Islet of Langerhans (tissue), 1 donor: Measurements from ENCODE around the gene DOCK2.
"Not testable (repeated sequence)": the region's sequence is repeated elsewhere in the genome, so short reads cannot be mapped to it uniquely, and the experiment has no call there.

ENCODE experiments used
- FAIRE-seq: peaks from one replicate; lab custom pipeline; 2011; peaks lifted over from hg19 to GRCh38; lab: Jason Lieb, UNC

Gene DOCK2

DNA sequence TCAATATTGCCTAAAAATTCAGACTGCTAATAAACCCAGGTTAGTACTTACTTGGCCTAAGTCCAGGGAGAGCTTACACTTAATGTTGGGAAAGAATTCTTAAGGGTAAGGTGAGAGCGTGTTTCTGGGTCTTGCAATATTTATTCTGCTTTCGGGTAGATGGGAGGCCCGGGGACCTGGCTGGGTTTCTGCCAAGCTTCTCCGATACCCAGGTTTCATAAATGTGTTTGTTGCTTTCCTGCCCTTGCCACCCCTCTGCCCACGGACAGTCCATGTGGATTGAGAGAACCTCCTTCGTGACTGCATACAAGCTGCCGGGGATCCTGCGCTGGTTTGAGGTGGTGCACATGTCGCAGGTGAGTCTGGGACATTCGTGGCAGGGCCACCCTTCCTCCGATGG, 420.2 kb downstream of the DOCK2 start:
- no peak for FAIRE-seq

DNA sequence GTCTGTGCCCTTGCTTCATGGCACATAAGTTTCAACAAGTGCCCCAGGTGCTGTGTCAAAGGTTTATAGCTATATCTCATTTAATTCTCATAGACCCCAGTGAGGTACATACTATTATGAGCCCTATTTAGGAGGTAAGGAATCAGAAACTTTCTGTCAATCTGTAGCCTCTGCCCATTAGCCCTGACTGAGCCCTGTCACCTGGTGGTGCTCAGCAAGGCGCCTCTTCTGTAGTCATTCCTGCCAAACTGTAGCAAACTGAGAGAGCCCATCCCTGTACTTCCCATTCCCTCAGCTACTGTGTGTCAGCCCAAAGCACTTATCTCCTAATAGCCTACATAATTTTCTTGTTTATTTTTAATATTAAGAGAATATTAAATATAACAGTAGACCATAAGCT, 422.1 kb downstream of the DOCK2 start:
- no peak for FAIRE-seq

DNA sequence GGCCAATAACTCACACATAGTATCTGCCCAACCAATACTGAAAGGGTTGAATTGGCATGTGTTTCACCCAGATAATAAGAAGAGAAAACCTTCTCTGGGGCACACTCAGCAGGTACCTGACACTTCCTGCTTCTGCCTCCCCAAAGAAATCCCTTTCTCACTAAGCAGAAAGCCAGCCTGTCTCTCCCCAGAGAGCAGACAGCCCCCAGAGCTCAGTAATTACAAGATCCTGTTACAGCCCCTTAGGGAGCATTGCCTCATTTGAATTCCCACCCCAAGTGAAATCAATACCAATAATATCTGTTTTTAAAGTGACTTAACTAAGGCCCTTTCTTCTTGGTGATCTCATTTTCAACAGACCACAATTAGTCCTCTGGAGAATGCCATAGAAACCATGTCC, 430.1 kb downstream of the DOCK2 start:
- no peak for FAIRE-seq

DNA sequence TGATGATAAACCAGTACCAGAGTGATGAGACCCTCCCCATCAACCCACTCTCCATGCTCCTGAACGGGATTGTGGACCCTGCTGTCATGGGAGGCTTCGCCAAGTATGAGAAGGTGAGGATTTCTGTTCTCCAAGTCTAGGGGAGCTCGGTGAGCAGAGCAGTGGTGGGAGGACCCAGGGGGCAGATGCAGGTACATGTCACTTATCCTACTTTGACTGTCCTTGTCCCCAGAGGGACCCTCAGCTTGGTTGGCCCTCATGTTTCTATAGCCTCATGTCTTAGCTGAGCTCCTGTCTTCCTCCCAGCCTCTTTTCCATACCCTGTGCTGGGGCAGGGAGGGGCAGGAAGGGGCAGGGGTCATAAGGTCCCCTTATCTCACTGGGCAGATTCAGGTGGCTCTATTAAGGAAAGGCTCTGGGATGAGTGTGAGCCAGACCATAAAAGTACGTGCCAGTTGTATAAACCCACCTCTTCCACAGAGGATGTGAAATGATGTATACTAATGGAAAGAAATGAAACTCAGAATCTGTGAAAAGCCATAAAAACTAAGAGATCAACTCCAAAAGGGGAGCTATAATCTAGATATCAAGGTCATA, 430.6 kb downstream of the DOCK2 start:
- FAIRE-seq: no peak

DNA sequence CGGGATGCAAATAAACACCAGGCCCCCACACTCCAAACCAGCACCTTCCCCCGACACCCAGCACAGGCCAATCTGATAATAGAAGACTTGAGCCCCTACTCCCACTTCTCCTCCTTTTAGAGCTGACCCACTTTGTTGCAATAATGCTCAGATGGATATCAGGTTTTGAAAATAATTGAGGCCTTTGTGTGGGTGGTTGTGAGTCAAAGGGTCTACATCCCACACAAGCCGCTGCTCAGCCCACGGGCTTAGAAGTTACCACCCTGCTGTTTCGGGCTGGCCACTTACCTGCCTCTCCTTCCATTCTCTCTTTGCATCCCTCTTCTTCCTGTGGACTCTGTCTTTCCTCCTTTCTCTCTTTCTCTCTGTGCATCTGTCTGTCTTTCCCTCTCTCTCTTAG, 432.4 kb downstream of the DOCK2 start:
- no peak for FAIRE-seq

DNA sequence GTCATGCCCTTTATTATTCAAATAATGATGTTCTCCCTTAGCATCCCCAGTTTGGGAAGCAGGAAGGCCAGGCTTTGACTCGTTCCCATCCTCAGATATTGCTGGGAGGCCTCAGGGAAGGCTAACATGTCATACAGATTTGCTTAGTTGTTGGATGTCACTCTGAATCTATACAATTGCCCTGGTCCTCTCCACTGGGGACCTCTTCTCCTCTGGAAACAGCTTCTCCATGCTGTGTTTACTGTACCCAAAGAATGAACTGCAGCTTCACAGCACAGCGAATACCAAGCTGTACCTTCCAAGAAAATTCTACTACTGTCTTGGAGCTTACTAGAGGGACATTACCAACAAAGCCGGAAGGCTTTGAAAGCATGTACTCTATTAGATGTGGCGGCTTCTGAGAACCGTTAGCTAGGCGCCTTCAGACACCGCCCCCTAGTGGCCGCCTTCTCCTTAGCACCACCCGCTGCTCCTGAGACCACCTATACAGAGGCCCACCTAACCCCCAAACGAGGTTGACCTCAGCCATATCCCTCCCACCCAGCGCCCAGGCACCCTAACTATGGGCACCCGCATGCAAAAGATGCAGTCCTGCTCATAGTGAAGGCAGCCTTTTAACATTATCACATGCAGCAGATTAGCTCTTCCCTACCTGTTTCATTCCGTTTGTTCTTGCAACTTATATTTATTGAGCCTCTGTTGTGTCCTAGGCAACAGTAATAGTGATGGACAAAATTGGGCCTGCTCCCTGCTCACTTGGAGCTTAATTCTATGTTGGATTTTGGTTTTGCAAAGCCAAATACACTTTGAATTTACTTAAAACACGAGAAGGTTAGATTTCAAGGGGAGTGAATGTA, 433.7 kb downstream of the DOCK2 start:
- no peak for FAIRE-seq

DNA sequence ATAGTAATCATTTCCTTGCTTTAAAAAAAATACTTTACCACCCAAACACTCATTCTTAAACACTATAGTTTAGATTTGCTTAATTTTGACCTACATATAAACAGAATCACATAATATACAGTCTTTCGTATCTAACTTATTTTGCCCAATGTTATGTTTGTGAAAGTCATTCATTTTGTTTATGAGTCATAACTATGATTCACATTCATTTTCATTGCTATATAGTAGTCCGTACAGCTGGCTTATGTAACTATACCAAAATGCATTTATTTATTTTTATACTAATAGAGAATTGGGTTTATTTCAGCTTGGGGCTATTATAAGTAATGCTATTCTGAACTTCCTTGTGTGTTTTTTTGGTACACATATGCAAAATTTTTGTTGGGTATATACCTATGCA, 434.7 kb downstream of the DOCK2 start:
- no peak for FAIRE-seq

DNA sequence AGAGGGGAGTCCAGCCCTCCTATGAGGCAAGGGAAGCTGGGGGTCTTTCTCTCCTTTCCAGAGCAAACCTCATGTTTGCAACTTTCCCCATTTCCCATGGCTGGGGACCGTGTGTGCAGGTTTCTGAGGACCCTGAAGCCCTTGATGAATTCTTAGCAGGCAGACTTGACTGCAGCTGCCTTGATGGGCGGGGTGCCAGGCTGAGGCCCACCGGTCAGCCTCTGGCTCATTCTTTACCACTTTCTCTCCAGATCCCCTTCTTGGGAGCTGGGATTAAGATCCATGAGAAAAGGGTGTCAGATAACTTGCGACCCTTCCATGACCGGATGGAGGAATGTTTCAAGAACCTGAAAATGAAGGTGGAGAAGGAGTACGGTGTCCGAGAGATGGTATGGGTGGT, 438.6 kb downstream of the DOCK2 start:
- no peak for FAIRE-seq

DNA sequence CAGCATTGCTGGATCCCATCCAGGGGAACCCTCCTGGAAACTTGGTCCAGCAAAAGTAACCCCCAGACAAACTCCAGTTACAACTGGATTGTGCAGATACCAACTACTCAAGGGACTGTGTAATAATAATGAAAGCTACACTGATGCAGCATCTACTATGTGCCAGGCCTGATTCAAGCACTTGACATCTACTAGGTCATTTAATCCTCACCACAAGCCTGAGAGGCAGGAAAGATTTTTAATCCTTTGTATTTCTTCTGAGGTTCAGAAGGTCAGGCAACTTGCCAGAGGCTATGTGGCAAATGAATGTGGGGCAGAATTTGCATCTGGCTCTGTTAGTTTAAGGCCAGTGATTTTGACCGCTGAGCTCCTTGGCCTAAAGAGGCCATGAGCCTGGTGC, 439.1 kb downstream of the DOCK2 start:
- no peak for FAIRE-seq

DNA sequence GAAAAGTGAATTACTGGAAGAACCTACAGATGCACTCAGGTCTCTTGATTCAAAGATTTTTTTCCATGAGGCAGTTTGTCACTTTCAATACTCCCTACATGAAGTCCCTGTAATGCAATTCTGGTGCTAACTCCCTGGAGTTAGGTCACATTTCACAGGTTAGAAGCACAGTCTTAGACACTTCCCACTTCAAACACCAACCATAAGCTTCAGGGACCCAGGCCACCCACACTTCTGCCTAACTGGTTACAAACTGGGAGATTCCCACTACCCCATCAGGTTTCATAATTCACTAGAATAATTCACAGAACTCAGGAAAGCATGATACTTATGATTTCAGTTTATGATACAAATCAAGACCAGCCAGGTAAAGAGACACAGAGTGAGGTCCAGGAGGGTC, 439.7 kb downstream of the DOCK2 start:
- FAIRE-seq: no peak

DNA sequence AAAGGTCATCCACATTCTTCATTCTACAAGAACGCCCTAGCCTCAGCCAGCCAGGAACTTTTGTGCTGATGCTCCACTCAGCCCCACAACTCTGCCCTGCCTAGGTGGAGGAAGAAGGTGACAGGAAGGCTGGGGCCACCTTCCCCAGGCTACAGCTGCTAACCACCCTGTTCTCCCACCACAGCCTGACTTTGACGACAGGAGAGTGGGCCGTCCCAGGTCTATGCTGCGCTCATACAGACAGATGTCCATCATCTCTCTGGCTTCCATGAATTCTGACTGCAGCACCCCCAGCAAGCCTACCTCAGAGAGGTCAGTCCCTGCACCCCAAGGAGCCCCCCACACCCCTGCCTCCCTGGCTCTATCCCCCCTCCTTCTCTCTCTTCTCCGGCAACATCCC, 440.5 kb downstream of the DOCK2 start:
- FAIRE-seq: no peak

DNA sequence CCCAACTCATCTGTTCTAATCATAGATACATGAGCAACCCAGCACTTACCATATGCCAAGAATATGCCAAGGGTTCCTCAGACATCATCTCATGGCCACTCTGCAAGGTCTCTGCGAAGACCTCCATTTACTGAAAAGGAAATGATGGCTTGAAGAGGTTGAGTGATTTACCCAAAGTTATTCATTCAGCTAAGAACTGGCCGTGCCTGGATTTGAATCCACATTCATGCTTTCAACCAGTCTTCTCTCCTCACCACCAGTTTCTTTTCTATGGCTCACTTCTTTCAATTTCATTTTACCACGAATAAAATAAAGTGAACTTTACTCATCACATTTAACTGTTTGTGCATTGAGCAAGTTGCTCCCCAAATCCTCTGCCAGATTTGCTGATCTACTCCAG, 441.4 kb downstream of the DOCK2 start:
- FAIRE-seq: no peak

DNA sequence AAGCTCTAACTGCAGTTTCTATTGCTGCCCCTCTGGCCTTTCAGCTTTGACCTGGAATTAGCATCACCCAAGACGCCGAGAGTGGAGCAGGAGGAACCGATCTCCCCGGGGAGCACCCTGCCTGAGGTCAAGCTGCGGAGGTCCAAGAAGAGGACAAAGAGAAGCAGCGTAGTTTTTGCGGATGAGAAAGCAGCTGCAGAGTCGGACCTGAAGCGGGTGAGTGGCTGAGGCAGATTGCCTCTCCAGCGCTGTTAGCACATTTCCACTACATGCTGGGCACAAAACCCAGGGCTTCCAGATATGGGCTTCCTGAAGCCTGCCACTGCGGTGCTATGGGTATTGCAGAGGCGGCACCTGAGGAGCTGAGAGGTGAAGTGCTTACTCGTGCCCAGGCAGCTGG, 441.9 kb downstream of the DOCK2 start:
- FAIRE-seq: no peak

DNA sequence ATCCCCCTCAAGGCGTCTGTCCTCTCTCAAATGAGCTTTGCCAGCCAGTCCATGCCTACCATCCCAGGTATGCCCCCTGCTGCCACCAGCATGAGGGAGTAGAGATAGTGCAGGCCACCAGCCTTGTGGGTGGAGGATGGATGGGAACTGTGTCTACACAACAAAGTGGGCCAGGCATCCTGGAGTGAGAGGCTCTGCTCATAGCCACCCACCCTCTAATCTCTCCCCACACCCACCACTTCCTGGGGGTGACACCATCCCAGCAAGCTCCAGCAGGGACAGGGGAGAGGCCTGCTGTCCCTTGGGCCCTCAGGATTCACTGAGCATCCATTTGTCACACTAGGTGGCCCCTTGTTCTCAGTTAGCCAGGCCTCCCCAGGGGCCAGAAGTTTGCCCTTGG, 443.1 kb downstream of the DOCK2 start:
- FAIRE-seq: no peak

DNA sequence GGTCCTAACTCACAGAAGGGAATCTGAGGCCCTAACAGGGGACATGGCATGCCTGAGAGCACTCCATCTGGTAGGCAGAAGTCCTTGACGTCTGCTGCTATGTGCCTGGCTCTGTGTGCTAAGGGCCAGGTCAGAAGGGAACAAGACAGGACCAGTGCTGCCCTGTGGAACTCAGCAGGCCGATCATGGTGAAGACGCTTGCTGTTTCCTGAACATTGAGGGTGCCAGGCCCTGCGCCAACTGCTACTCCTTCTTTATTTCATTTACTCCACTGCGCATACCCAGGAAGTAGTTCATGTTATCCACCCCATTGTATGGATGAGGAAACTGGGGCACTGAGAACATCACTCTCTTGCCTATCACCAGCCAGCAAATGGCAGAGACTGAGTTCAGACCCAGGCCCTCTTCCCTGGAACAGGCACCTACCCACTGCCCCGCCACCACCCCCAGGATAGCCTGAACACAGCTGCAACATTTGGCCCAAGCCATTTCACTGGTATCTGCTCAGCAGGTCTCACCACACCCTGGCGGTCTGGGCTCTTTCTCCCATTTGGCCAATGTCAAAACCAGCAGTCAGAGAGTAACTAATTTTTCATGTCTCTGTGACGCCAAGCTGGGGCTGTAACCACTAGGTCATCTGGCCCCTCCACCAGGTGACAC, 443.8 kb downstream of the DOCK2 start:
- FAIRE-seq: no peak

DNA sequence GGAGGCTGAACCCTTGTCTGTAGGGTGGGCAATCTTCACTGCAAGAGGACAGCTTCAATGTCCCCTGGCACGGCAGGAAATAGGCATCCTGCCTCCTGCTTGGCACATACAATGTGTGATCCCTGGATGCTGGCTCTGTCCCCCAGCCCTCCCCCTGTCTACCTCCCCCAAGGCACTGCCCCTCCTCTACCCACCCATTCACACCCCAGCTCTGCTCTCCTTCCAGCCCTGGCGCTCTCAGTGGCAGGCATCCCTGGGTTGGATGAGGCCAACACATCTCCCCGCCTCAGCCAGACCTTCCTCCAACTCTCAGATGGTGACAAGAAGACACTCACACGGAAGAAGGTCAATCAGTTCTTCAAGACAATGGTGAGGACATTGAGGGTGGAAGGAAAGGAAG, 444.5 kb downstream of the DOCK2 start:
- FAIRE-seq: no peak

DNA sequence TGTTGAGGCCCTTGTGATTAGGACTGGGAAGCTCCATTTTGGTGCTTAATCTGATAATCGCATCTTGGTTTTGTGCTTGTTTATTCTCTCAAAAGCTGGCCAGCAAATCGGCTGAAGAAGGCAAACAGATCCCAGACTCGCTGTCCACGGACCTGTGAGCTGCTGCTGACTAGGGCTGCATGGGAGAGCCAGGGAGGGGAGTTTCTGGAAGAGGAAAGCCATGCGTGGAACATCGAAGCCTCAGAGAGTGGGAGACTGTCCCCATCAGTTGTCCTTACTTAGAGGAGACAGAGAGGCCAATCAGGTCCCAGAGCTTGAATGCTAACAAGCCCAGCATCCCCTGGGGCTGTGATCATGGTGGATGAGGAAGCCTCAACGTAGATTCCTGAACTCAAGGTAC, 445.6 kb downstream of the DOCK2 start:
- FAIRE-seq: no peak

DNA sequence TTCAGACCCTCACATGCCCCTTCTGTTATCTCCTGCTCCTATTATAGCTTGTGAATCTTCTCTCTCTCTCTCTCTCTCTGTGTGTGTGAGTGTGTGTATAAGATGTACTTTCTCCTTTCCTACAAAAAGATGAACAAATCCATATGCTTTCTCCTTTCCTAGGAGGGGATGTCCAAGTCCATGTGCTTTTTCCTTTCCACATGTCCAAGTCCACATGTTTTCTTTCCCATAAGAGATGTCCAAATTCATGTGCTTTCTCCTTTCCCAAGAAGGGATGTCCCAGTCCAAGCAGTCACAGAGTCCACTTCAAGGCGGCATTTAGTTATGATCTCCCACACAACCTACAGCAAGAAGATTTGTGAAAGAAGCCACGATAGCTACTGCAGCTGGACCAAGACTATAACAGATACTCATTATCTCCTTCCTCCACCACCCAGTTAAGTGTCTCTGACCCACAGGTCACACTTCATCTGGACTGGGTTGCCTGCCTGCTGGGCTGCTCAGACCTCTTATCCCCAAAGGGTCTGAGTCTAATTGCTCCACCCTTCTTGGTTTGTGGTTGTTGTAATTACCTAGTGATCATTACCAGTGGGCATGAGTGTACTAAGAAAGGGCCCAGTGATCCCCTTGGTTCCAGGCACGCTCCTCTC, 450.2 kb downstream of the DOCK2 start:
- no peak for FAIRE-seq

DNA sequence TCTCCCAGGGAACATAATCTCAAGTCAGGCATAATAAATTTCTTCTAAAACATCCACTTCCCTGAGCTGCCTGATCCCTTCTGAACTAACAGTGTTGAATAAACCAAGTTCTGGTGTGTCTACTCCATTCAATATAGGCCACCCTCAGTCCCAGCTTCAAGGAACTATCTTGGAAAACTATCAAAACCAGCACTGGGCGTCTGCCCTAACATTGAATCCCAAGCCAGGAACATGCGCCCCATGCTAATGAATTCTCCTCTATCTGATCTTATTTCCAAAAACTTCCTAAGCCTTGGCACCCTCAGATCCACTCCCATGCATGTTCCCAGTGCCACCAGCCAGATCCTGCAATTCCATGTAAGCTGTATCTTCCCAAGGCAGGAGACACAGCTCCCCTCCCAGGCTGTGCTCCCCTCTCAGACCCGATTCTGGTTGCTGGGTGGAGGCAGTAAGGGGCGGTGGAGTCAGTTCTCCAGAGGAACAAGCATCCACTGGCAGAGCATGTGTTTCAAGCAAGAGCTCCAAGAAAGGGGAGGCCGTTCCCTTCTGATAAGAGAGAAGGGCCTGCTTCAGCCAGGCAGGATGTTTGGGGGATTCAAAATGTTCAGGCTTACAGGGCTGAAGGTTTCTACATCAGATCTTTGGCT, 455.5 kb downstream of the DOCK2 start:
- no peak for FAIRE-seq

DNA sequence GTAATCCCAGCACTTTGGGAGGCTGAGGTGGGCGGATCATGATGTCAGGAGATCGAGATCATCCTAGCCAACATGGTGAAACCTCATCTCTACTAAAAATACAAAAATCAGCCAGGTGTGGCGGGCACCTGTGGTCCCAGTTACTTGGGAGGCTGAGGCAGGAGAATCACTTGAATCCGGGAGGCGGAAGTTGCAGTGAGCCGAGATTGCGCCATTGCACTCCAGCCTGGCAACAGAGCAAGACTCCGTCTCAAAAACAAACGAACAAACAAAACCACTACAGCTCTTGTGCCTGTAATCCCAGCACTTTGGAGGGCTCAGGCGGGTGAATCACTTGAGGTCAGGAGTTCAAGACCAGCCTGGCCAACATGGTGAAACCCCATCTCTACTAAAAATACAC, 457.3 kb downstream of the DOCK2 start:
- FAIRE-seq: not testable (repeated sequence)

DNA sequence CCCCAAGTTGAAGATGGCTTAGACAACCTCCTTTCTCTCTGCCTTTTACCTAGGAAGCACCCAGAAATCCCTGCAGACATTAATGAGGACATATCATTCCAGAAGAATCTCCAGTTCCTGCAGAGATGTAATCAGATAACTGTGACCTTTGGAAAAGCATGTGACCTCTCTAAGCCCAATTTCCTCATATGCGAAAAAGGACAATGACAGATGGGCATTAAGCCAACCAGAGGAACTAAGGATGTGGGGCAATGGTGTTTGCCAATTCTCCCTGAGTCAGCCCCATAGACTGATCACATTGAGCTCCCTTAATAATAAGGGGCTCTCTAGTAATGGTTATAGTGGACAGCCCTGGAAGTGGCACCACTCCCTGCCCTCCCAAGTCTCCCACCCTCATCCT, 458.6 kb downstream of the DOCK2 start:
- FAIRE-seq: no peak

DNA sequence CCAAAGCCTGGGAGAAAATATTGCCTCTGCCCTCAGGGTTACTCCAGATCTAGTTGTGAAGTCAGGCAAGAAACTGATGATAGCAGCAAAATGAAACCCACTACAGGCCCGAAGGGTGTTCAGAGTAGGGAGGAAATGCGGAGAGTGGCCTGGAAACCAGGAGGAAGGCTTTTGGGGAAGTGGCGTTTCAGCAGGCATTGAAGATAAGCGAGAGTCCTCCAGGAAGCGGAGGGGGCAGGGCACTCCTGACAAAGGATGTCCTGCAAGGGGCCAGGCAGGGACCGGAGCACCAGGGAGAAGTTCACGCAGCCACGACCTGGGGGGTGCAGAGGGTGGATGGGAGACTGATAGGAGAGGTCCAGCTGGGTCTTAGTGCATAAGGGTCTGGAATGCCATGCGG, 460.9 kb downstream of the DOCK2 start:
- FAIRE-seq: no peak
